NCI-H748 (cell line): ENCODE measurements around the gene INSM1.

Source experiments
- DNase-seq: peaks from one replicate; lab custom pipeline; 2025; ENCODE audit not compliant: unreplicated experiment; lab: John Stamatoyannopoulos, UW

Gene INSM1

DNA sequence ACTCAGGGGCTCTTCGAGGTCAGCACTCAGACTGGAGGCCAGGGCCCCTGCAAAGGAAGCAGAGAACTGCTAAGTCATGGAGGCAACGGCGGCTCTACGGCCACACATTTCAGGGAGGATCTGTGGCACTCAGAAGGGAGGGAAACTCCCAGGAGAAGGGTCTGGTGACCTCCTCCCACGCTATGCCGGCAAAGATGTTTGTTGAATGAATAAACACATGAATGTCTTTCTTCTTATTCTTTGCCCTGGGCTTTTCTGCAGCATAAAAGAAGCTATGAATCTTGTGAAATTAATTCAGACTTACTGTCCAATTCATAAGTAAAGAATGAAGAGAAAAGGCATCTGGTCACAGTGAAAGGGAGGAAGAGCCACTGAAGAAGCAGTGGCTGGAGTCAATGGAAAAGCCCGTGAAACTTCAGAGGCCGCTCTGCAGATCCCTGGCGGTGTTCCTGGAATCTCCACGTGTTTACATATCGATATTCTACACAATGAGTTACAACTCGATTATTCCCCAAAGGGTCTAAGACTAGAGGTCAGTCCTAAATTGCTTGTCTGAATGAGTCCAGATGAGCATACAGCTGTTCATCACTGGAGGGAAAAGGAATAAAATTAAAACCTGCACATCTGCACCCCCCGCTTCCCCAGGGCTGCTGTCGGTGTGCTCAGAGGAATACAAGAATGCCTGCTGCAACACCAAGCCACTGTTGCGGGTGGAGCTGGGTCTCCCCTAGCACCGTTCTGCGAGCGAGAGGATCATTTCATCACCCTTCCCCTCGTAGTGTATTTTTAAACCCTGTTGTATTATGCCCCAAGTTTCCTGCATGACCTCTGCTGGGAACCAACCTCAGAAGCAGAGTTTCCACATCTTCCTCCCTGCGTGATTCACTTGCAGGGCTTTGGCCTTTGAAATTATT is 25.6 kb downstream of the INSM1 start:
- peak; percentile 46 for DNase-seq

DNA sequence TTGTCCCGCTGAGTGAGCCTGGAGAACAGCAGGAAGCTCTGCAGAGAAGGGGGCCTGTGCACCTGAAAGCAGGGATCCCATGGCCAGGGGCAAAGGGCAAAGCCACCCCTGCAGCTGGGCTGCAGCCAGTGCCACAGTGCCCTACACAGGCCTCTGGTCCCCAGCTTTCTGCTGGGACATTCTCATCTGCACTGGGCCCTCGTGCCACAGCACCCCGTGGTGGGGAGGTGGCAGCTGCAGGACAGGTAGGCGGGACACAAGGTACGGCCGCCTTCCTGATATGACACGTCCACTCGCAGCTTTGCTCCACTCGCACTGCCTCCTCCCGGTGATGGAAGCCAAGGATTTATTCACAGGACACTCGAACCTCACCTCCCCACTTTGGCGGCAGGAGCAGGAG is 27.2 kb downstream of the INSM1 start:
- no peak for DNase-seq

- peak; percentile 97 for DNase-seq
These were observed 28.1 kb downstream of the INSM1 start for GRCh38 chr20:20395903-20396568.

DNA sequence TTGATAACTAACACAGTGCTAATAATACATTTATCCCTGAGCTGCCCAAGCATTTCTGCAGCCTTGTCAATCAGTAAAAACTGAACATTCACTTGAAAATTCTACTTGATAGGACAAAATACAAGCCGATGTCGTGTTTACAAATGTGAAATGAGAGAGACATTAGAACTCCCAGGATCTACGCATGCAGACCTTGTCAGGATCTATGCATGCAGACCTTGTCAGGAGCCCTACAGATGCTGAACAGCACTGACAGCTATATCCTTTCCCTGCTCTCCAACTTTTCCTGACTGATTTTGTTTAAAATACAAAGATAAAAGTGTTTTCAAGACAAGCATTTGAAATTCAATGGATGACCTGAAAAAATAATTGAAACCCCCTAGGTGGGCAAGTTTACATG is 28.9 kb downstream of the INSM1 start:
- peak; percentile 73 for DNase-seq

DNA sequence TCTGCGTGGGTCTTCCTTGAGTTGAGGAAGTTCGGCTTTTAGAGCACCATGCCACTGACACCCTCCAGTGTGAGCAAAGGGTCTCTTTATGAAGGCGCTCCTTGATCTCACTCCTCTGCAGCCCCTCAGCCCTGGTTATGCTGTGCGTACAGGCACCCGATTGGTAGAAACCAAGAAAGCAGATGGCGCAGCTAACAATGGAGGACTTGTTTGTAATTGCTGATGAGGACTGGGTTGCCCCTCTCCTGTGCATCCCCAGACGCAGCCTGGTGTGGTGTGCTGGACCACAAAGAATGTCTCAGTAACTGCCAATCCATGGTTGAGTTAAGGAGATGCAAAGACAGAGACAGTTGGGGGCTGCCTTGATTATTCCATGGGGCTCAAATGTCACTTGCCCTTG is 30.2 kb downstream of the INSM1 start:
- no peak for DNase-seq

GRCh38 chr20:20399531-20400500 is 31.9 kb downstream of the INSM1 start:
- DNase-seq: no peak

DNA sequence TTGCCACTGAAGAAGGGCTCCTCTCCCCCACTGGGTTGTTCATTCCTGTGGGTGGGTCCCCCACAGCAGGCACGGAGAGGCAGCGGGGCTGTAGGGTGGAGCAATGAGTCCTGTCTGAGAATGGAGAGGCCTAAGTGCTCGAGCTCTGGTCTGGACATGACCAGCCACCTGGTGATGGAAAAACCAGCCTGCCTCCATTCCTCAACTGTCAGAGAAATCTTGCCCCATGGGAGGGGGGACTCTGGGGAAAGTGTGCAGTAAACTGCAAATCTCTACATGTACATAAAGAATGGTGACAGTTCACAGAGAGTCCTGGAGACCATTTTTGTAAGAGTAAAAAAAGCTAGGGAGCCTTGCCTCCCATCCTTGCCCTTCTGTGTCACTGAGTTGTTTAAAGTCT is 34.1 kb downstream of the INSM1 start:
- no peak for DNase-seq

GRCh38 chr20:20404633-20405032 is 36.7 kb downstream of the INSM1 start:
- DNase-seq: no peak

DNA sequence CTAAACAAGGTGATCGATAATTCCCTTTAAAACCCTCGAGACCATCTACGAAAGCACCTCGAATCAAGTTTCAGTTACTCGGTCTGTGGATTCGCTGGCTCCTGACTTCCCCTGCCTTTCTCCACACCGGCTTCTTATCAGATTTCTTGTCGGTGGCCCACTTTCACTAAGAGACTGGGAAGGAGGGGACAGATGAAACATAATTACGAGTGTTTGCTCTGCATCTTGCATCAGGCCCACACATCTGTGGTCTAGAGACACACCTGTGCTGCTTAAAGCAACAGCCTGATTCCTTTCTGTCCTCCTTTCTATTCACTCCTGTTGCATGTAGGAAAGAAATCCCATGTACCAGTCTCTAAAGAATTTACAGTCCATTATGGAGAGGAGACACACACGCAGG is 37.7 kb downstream of the INSM1 start:
- no peak for DNase-seq

- DNase-seq: no peak
These were observed 38.4 kb downstream of the INSM1 start for GRCh38 chr20:20406306-20406705.

DNA sequence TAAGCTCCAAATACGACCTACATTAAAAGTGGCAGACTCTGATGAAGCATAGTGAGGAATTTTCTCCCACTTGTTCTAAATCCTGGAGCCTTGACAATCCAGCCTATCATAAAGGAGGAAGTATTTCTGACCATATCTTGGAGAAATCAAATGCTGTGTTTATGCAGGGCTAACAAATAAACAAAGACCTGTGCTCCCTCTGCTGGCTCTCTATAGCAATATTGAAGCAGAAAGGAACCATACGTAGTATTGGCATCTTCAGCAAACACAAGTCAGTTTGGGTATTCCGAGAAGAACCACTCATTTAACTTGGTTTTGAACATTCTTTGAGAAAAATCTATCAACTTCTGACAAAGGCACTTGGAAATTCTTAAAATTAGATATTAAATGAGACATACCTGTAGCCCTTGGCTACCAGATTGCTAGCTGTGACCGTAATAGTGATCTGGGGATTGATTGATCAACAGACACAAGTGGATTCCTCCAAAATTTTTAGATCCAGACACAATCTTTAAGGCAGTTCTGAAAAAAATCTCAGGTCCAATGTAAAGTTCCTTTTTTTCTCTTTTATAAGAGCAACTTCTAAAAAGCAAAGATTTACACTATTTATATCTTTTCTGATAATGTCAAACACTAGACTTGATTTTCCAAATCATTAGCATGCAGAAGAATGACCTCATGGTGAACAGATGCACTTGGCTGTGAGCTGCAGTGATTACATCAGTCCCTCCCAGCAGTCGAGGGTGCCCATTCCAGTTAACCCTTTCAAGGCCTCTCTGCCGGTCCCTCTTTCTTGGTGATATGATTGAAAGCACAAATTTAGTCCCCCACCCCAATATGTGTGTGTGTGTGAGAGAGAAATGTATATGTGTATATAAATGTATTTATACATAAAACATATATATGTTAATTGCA is 40.2 kb downstream of the INSM1 start:
- peak; percentile 64 for DNase-seq

- no peak for DNase-seq
These were observed 41.4 kb downstream of the INSM1 start for GRCh38 chr20:20409331-20409730.

GRCh38 chr20:20410678-20411077 is 42.8 kb downstream of the INSM1 start:
- peak; percentile 90 for DNase-seq

GRCh38 chr20:20411402-20411801 is 43.5 kb downstream of the INSM1 start:
- DNase-seq: peak; percentile 29

GRCh38 chr20:20411836-20412235 is 43.9 kb downstream of the INSM1 start:
- DNase-seq: peak; percentile 52

GRCh38 chr20:20412750-20413149 is 44.8 kb downstream of the INSM1 start:
- no peak for DNase-seq

DNA sequence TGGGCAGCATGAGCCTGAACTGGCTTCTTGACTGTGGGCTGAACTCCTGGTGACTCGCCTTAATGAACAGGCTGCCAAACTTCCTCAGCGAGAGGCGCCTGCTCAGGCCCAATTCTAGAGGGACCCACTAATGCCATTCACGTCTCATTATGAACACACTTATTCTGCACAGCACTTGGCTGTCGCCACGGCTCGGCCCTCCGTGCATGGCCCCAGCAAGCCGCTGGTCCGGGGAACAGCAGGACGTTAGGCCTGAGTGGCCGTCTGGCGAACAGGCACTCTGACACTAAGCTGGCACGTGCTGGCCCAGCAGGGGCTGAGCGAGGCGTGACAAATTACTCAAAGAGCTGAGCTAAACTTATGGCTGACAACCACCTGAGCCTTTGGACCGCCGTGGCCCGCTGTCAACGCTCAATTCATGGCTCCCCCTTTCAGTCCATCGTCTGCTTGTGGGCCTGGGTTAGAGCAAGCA is 45.9 kb downstream of the INSM1 start:
- DNase-seq: peak; percentile 35

DNA sequence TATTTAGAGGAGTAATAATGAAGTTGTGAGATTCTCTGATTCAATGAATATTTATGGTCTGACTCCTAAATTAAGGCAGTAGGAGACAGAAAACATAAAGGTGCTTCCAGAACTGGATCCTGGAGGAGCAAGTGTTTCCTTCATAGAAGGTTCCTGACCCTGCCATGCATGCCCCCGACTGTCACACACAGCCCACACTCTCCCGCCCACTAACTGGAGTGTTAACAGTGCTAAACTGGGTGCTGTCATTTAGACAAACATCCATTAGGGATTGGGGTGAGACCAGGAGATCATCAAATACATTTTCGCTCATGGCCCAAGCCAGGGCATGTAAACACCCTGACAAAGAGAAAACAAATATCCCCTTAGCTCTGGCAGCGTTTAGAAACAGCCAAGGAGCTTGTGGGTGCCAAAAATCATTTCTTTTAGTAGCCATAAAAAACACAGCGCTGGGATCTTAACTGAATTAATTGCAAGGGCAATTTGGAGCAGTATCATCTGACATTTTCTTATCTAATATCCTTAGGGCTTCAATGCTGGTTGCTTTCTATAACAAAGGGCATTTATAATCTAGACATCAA is 46.8 kb downstream of the INSM1 start:
- DNase-seq: peak; percentile 27

DNA sequence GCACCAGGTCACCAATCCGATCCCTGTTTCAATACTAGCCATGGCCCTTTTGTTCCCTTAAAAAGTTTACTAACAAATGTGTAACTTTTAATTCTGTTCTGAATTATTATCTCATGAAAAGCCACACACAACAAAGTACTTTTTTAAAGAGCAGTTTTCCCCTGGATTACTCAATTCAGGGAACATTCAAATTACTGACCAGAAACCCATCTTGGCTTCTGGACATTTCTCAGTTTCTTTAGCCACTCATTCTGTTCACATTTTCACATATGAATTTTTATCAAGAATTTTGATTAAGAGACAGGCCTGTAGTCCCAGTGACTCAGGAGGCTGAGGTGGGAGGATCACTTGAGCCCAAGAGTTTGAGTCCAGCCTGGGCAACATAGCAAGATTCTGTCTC is 47.4 kb downstream of the INSM1 start:
- DNase-seq: no peak
